IPS-15b (cell line): ENCODE measurements around the gene TRAF3IP1.

ENCODE experiments used
- H3K27me3 ChIP-seq: one replicate; pipeline ENCODE4 v1.6.1; 2013; ENCODE audit warnings: low read length; ENCODE audit not compliant: control insufficient read depth, insufficient read depth
- H3K36me3 ChIP-seq: one replicate; pipeline ENCODE4 v1.6.1; 2013; ENCODE audit warnings: low read length; ENCODE audit not compliant: control insufficient read depth, insufficient read depth
- H3K4me1 ChIP-seq: one replicate; pipeline ENCODE4 v1.6.1; 2013; ENCODE audit warnings: mild to moderate bottlenecking, low read length; ENCODE audit not compliant: control insufficient read depth, insufficient read depth
- H3K4me3 ChIP-seq: one replicate; pipeline ENCODE4 v1.5.1; 2013; ENCODE audit warnings: low read depth, low read length
- H3K9ac ChIP-seq: one replicate; pipeline ENCODE4 v1.6.1; 2013; ENCODE audit warnings: low read depth, mild to moderate bottlenecking, low read length
- H3K9me3 ChIP-seq: one replicate; pipeline ENCODE4 v1.6.1; 2013; ENCODE audit warnings: mild to moderate bottlenecking, low read length; ENCODE audit not compliant: control insufficient read depth, insufficient read depth

The TRAF3IP1 gene

DNA sequence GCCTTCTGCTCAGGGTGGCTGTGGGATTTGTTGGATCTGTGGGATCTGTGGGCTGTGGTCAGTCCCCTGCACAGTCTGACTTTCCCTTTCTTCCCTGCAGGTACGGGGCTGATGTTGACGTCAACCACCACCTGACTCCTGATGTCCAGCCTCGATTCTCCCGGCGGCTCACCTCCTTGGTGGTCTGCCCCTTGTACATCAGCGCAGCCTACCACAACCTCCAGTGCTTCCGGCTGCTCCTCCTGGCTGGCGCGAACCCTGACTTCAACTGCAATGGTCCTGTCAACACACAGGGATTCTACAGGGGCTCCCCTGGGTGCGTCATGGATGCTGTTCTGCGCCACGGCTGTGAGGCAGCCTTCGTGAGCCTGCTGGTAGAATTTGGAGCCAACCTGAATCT is 123.9 kb downstream of the TRAF3IP1 start:
- Histone ChIP-seq H3K4me3 (no peak overlapping the region), H3K27me3 (no peaks in the 10 kb centered on the region), H3K4me1 (peaks cover 2% of the 10 kb centered on the region), H3K9ac (no peak overlapping the region), H3K9me3 (no peaks in the 10 kb centered on the region), H3K36me3 (peaks cover 45% of the 10 kb centered on the region)

- Histone ChIP-seq H3K4me3 (no peak overlapping the region), H3K27me3 (no peaks in the 10 kb centered on the region), H3K36me3 (peaks cover 45% of the 10 kb centered on the region), H3K9me3 (no peaks in the 10 kb centered on the region), H3K4me1 (peaks cover 2% of the 10 kb centered on the region), H3K9ac (no peak overlapping the region)
Observed at GRCh38 chr2:238445409-238446190, 125.3 kb downstream of the TRAF3IP1 start.

DNA sequence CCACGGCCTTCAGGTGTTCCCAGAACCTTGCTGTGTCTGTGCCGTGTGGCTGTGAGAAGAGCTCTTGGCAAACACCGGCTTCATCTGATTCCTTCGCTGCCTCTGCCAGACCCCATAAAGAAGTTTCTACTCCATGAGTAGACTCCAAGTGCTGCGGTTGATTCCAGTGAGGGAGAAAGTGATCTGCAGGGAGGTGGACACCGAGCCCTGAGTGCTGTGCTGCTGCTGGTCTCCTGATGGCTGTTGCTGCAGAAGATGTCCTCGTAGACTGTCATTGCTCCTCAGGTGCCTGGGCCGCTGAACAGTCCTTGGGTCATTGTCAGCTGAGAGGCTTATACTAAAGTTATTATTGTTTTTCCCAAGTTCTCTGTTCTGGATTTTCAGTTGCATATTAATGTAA is 126.1 kb downstream of the TRAF3IP1 start:
- Histone ChIP-seq H3K9ac (no peak overlapping the region), H3K36me3 (peaks cover 45% of the 10 kb centered on the region)

GRCh38 chr2:238448031-238448955 is 128.0 kb downstream of the TRAF3IP1 start:
- H3K4me3 ChIP-seq, result no peak overlapping the region
- no peak overlapping the region for H3K9ac ChIP-seq
- H3K36me3 ChIP-seq, result peaks cover 45% of the 10 kb centered on the region
- no peaks in the 10 kb centered on the region for H3K9me3 ChIP-seq
- H3K4me1 ChIP-seq, result no peaks in the 10 kb centered on the region
- H3K27me3 ChIP-seq, result no peaks in the 10 kb centered on the region

More for the DNA sequence above, 126.1 kb downstream of the TRAF3IP1 start:
- Histone ChIP-seq H3K9me3 (no peaks in the 10 kb centered on the region), H3K27me3 (no peaks in the 10 kb centered on the region), H3K4me3 (no peak overlapping the region), H3K4me1 (peaks cover 2% of the 10 kb centered on the region)

DNA sequence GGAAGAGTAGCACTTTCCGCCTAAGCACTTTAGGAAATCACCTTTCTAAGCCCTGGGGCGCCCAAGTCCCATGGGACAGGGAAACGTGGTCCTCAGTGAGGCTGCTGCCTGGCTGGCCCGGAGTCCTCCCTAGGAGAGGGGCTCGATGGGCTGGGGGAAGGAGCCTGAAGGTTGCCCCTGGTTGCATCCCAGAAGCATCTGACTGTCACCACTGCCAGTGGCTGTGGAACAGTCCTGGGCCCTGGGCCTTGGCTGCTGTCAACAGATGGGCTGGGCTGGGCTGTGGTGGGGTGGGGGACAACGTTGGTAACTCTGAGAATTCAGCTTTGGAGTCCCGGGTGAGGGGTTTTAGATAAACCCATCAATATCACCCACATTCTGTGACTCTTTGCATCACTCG is 128.9 kb downstream of the TRAF3IP1 start:
- Histone ChIP-seq H3K36me3 (peaks cover 42% of the 10 kb centered on the region), H3K27me3 (no peaks in the 10 kb centered on the region), H3K9ac (no peak overlapping the region)

GRCh38 chr2:238449909-238450417 is 129.6 kb downstream of the TRAF3IP1 start:
- no peak overlapping the region for H3K9ac ChIP-seq
- peaks cover 34% of the 10 kb centered on the region for H3K36me3 ChIP-seq
- no peaks in the 10 kb centered on the region for H3K27me3 ChIP-seq
- H3K4me3 ChIP-seq, result no peak overlapping the region
- no peaks in the 10 kb centered on the region for H3K4me1 ChIP-seq
- no peaks in the 10 kb centered on the region for H3K9me3 ChIP-seq

More for the DNA sequence above, 128.9 kb downstream of the TRAF3IP1 start:
- Histone ChIP-seq H3K4me1 (no peaks in the 10 kb centered on the region), H3K9me3 (no peaks in the 10 kb centered on the region), H3K4me3 (no peak overlapping the region)

DNA sequence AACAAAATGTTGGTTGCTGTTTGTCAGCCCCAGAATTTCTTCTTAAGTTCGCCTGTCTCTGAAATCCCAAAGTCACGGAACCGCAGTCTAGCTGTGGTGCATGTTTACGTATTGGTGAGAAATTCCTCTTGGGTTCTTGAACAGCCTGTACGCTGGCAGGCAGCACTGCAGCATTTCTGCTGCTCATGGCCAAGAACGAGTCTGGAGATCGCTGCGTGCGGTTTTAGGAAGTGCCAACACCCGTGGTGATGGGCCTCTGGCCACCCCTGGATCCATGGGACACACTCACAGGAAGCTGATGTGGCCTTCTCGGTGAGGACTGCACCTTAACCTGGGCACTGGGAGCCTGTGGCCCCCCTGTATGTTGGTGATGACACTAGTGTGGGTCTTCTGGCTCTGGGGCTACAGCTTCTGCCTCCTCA is 130.1 kb downstream of the TRAF3IP1 start:
- Histone ChIP-seq H3K9me3 (no peaks in the 10 kb centered on the region), H3K36me3 (peaks cover 31% of the 10 kb centered on the region), H3K9ac (no peak overlapping the region), H3K4me1 (no peaks in the 10 kb centered on the region), H3K27me3 (no peaks in the 10 kb centered on the region), H3K4me3 (no peak overlapping the region)
